Colon (tissue), 2 donors: ENCODE measurements around the gene DNAJC16.

ENCODE experiments used
- FAIRE-seq: peaks from 2 replicates; lab custom pipeline; 2012; peaks lifted over from hg19 to GRCh38; lab: Jason Lieb, UNC
- donor health status: control.
- donor health status: control.

DNAJC16 gene

GRCh38 chr1:15540186-15540585, 13.5 kb downstream of the DNAJC16 start:
- FAIRE-seq, result no peak

DNA sequence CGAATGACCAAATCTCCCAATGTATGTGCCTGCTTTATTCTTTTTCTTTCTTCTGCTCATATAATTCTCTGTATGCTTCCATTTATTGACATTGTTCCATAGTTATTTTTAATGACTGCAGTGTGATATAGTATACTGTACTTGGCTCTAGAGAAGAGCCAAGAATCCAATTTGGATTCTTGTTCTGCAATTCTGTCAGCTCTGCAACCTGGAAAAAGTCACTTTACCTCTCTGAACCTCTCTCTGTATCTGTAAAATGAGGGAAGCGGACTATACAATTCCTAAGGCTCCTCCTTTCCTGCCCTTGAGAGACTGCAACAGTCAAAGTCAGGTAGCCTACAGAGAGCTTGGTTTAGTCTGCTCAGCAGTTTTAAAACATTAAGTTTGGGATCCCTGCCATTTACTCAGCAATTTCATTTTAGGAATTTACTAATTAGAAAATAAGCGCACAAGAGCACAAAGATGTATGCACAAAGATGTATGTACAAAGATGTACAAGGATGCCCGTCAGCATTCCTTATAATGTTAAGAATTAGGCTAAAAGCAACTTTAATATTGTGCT, 14.7 kb downstream of the DNAJC16 start:
- no peak for FAIRE-seq

- FAIRE-seq, result no peak
Observed at GRCh38 chr1:15542388-15543250, 16.0 kb downstream of the DNAJC16 start.

DNA sequence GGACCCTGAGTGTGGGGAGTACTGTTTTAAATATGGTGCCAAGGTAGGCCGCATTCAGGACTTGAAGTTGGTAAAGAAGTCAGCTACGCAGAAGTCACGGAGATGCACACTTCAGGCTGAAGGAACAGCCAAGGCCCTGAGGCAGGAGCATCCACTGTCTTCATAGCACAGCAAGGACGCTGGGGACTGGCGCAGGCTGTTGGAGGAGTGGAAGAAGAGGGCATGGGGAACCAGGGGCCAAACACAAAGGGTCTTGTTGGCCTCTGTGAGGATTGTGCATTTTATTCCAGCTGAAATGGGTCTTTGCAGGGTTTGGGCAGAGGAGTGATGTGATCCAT, 16.6 kb downstream of the DNAJC16 start:
- FAIRE-seq, result no peak

DNA sequence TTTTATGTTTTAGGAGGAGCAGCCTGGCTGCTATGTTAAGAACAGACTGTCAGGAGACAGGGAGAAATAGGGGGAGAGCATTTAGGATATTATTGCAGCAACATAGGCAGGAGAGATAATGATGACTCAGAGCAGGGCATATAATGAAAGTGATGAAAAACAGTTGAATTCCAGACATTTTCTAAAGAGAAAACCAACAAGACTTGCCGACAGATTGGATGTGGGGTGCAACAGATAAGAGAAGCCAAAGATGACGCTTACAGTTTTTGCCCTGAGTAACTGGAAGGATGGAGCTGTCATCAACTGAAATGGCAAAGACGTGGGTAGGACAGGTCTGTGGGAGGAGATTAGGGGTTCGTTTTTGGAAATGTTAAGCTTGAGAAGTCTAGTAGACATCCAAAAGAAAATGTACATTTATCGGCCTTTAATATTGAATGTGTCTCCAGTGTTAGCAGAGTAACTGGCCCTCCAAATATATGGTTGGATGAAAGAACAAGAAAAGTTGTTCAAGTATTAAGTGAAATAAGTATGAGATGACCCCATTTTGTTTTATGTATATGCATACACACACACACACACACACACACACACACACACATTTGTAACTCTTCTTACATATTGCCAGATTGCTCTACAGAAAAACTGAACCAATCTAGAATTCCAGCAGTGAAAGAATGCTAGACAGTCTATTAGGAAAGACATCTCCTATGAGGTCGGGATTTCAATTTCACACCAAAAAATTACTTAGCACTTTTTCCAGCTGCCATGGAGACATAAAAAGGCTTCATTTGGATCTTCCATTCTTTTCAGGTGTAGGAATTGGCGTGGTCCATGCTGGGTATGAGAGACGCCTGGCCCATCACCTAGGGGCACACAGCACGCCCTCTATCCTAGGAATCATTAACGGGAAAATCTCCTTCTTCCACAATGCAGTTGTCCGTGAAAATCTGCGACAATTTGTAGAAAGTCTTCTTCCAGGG, 17.2 kb downstream of the DNAJC16 start:
- no peak for FAIRE-seq

GRCh38 chr1:15546641-15547040, 20.0 kb downstream of the DNAJC16 start:
- no peak for FAIRE-seq

GRCh38 chr1:15550573-15550972, 23.9 kb downstream of the DNAJC16 start:
- no peak for FAIRE-seq

GRCh38 chr1:15557008-15557407, 30.4 kb downstream of the DNAJC16 start:
- FAIRE-seq, result no peak

GRCh38 chr1:15557594-15557993, 30.9 kb downstream of the DNAJC16 start:
- no peak for FAIRE-seq

- FAIRE-seq, result no peak
Observed at GRCh38 chr1:15558516-15558915, 31.9 kb downstream of the DNAJC16 start.

- no peak for FAIRE-seq
Observed at GRCh38 chr1:15559189-15559810, 32.7 kb downstream of the DNAJC16 start.

DNA sequence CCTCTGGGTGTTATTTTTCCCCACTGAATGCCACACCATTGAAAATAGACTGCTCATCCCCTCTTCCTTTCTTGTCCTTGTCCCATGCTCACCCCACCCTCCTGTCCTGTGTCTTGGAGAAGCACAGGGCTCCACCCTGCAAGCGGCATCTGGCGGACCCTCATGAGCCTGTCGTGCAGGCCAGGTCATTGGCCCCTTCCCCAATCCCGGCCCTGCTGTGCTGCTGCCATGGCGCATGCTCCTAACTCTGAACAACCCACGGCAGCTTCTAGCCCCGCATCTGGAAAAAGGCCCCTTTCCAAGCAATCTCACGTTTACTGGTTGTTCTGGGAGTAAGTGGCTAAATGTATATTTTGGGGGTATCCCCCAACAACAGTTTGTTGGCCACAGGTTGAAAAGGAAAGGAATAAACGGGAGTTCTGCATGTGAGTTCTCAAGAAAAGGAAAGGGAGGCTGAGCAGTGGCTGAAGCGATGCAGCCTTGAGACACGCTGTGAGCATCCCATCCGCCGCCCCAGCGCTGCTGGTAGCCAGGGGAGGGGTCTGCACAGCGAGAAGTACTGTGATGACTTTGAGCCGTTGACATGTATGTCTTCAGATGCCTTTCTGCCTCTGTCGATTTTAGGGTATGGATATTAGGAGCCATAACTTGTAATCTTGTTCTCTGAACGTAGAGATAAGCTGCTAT, 41.9 kb downstream of the DNAJC16 start:
- no peak for FAIRE-seq

GRCh38 chr1:15570861-15571260, 44.2 kb downstream of the DNAJC16 start:
- FAIRE-seq, result no peak

- no peak for FAIRE-seq
Observed at GRCh38 chr1:15571266-15571665, 44.6 kb downstream of the DNAJC16 start.

GRCh38 chr1:15573477-15573876, 46.8 kb downstream of the DNAJC16 start:
- FAIRE-seq, result no peak

DNA sequence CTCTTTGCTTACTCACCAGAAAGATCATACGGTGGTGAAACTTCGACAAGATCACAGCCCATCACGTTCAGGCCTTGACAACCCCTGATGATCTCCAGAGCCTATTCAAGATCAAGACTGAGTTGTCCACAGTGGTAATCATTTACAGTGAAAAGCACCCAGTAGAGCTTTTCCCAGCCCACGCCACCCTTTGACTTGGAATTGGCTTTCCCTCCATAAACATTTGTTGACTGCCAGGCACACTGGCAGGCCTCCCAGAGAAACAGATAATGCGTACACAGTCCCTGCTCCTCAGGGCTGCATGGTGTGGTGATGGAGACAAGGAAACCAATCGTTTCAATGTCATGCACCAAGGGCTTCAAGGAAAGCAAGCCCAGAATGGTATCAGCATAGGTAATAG, 48.1 kb downstream of the DNAJC16 start:
- no peak for FAIRE-seq

DNA sequence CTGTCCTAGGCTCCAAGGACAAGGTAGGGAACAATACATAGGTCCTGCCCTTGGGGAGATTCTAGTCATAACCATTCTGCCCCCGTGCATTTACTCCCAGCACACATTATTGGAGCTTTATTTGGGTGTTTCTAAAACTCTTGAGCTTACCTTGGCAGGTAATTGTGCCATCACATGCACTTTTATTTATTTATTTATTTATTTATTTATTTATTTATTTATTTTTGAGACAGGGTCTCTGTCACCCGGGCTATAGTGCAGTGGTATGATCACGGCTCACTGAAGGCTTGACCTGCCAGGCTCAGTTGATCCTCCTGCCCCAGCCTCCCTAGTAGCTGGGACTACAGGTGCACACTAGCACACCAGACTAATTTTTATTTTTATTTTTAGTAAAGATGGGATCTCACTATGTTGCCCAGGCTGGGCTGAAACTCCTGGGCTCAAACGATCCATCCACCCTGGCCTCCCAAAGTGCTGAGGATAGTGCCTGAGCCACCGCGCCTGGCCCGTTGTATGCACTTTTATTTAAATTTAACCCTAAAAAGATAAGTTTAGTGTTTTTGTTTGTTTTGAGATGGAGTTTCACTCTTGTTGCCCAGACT, 49.0 kb downstream of the DNAJC16 start:
- FAIRE-seq, result no peak

- no peak for FAIRE-seq
Observed at GRCh38 chr1:15577691-15578090, 51.0 kb downstream of the DNAJC16 start.

GRCh38 chr1:15578921-15579682, 52.5 kb downstream of the DNAJC16 start:
- FAIRE-seq, result no peak

GRCh38 chr1:15579683-15580047, 53.0 kb downstream of the DNAJC16 start:
- no peak for FAIRE-seq
